H9 (cell line): ENCODE results near the gene GPC4. TPM values are rescaled to one million over a fixed set of nuclear protein-coding genes. Genes with fewer than 3 reads are reported as not detected.
A peak's percentile ranks its signal among the peaks of the same experiment; 100 is the strongest.

Experiments
- DNase-seq: peaks from one replicate; pipeline ENCODE4 v3.0.0-alpha.2; 2017
- H2AFZ ChIP-seq: one replicate; pipeline ENCODE4 v1.6.1; 2013; ENCODE audit warnings: mild to moderate bottlenecking, low read length, control low read depth, moderate library complexity
- H2AK5ac ChIP-seq: 2 replicates; pipeline ENCODE4 v1.6.1; 2013; ENCODE audit warnings: low read length, control low read depth, mixed read lengths; ENCODE audit not compliant: insufficient read length
- H2BK120ac ChIP-seq: one replicate; pipeline ENCODE4 v1.6.1; 2013; ENCODE audit warnings: low read depth, mild to moderate bottlenecking, low read length, control low read depth, inconsistent platforms; ENCODE audit not compliant: poor library complexity, severe bottlenecking
- H2BK12ac ChIP-seq: 2 replicates; pipeline ENCODE4 v1.6.1; 2013; ENCODE audit warnings: low read length, control low read depth, mixed read lengths, low read depth; ENCODE audit not compliant: insufficient read length
- H2BK15ac ChIP-seq: 2 replicates; pipeline ENCODE4 v1.6.1; 2013; ENCODE audit warnings: low read depth, low read length, control low read depth
- H2BK20ac ChIP-seq: one replicate; pipeline ENCODE4 v1.6.1; 2013; ENCODE audit warnings: low read depth, mild to moderate bottlenecking, low read length, control low read depth, inconsistent platforms; ENCODE audit not compliant: poor library complexity, severe bottlenecking
- H2BK5ac ChIP-seq: 2 replicates; pipeline ENCODE4 v1.6.1; 2013; ENCODE audit warnings: low read length, control low read depth, mixed read lengths; ENCODE audit not compliant: insufficient read length
- H3K14ac ChIP-seq: 2 replicates; pipeline ENCODE4 v1.6.1; 2013; ENCODE audit warnings: low read length, control low read depth; ENCODE audit not compliant: insufficient read depth
- H3K18ac ChIP-seq: 2 replicates; pipeline ENCODE4 v1.6.1; 2013; ENCODE audit warnings: low read depth, mild to moderate bottlenecking, mixed read lengths, low read length, control low read depth; ENCODE audit not compliant: insufficient read length
- H3K23ac ChIP-seq: 2 replicates; pipeline ENCODE4 v1.6.1; 2013; ENCODE audit warnings: low read length, control low read depth, mixed read lengths, low read depth; ENCODE audit not compliant: insufficient read length
- H3K23me2 ChIP-seq: 2 replicates; pipeline ENCODE4 v1.6.1; 2013; ENCODE audit warnings: low read depth, mild to moderate bottlenecking, mixed read lengths, low read length, control low read depth; ENCODE audit not compliant: insufficient read length, poor library complexity, severe bottlenecking
- H3K27ac ChIP-seq: 2 replicates; pipeline ENCODE4 v1.5.1; 2013; ENCODE audit warnings: low read length, control low read depth, mixed read lengths, low read depth; ENCODE audit not compliant: insufficient read length
- H3K27me3 ChIP-seq: 2 replicates; pipeline ENCODE4 v1.6.1; 2013; ENCODE audit warnings: low read length, control low read depth, inconsistent platforms; ENCODE audit not compliant: insufficient read depth
- H3K4ac ChIP-seq: 2 replicates; pipeline ENCODE4 v1.6.1; 2013; ENCODE audit warnings: low read depth, mild to moderate bottlenecking, control low read depth, inconsistent platforms, low read length, moderate library complexity
- H3K4me1 ChIP-seq: 2 replicates; pipeline ENCODE4 v1.6.1; 2013; ENCODE audit warnings: low read length, control low read depth, inconsistent platforms; ENCODE audit not compliant: insufficient read depth
- H3K4me2 ChIP-seq: 2 replicates; pipeline ENCODE4 v1.6.1; 2013; ENCODE audit warnings: low read length, control low read depth, mixed read lengths; ENCODE audit not compliant: insufficient read length, insufficient read depth
- H3K56ac ChIP-seq: 2 replicates; pipeline ENCODE4 v1.6.1; 2013; ENCODE audit warnings: low read depth, mild to moderate bottlenecking, mixed read lengths, low read length, control low read depth; ENCODE audit not compliant: insufficient read length
- H3K79me1 ChIP-seq: 2 replicates; pipeline ENCODE4 v1.6.1; 2013; ENCODE audit warnings: low read depth, mild to moderate bottlenecking, moderate library complexity, low read length, control low read depth, inconsistent platforms; ENCODE audit not compliant: insufficient read depth, poor library complexity, severe bottlenecking
- H3K79me2 ChIP-seq: 2 replicates; pipeline ENCODE4 v1.6.1; 2013; ENCODE audit warnings: low read length, control low read depth, inconsistent platforms; ENCODE audit not compliant: insufficient read depth
- H3K9ac ChIP-seq: 2 replicates; pipeline ENCODE4 v1.6.1; 2013; ENCODE audit warnings: low read length, control low read depth, mixed read lengths; ENCODE audit not compliant: insufficient read length; ENCODE audit errors: extremely low read depth
- H3K9me3 ChIP-seq: one replicate; pipeline ENCODE4 v1.6.1; 2013; ENCODE audit warnings: low read depth, low read length, inconsistent platforms; ENCODE audit not compliant: control insufficient read depth
- H3T11ph ChIP-seq: one replicate; pipeline ENCODE4 v1.6.1; 2013; ENCODE audit warnings: mild to moderate bottlenecking, low read length, control low read depth, inconsistent platforms
- H4K20me1 ChIP-seq: one replicate; pipeline ENCODE4 v1.6.1; 2013; ENCODE audit not compliant: control insufficient read depth, insufficient read length, insufficient read depth
- H4K5ac ChIP-seq: 2 replicates; pipeline ENCODE4 v1.6.1; 2013; ENCODE audit warnings: low read depth, mild to moderate bottlenecking, mixed read lengths, low read length, control low read depth; ENCODE audit not compliant: insufficient read length
- H4K8ac ChIP-seq: replicated peaks from 2 replicates; pipeline ENCODE4 v1.6.1; 2013; ENCODE audit warnings: low read length, control low read depth, mixed read lengths, low read depth; ENCODE audit not compliant: insufficient read length
- H4K91ac ChIP-seq: 2 replicates; pipeline ENCODE4 v1.6.1; 2013; ENCODE audit warnings: low read depth, mild to moderate bottlenecking, moderate library complexity, mixed read lengths, low read length, control low read depth; ENCODE audit not compliant: insufficient read length
- H3K27ac Mint-ChIP-seq, 3 experiments: 2 replicates in 2 of 3; 3 replicates in 1 of 3; pipeline ENCODE4 v1.8.0; 2020 to 2021; ENCODE audit warnings: mixed read lengths in 3 of 3, mild to moderate bottlenecking in 1 of 3, moderate library complexity in 1 of 3
- H3K27me3 Mint-ChIP-seq: 2 replicates; pipeline ENCODE4 v1.8.0; 2021; ENCODE audit warnings: low read depth, mild to moderate bottlenecking, moderate library complexity, mixed read lengths
- H3K36me3 Mint-ChIP-seq, 3 experiments: 2 replicates in 2 of 3; 3 replicates in 1 of 3; pipeline ENCODE4 v1.8.0; 2020 to 2021; ENCODE audit warnings: low read depth in 3 of 3, mixed read lengths in 3 of 3; ENCODE audit not compliant: insufficient read depth in 1 of 3
- H3K4me1 Mint-ChIP-seq, 2 experiments: 2 replicates each; pipeline ENCODE4 v1.8.0; 2020; ENCODE audit warnings: mixed read lengths in 2 of 2
- H3K4me3 Mint-ChIP-seq, 2 experiments: 2 replicates in 1 of 2; 3 replicates in 1 of 2; pipeline ENCODE4 v1.8.0; 2020 to 2021; ENCODE audit warnings: mild to moderate bottlenecking in 2 of 2, mixed read lengths in 2 of 2, moderate library complexity in 1 of 2
- H3K9me3 Mint-ChIP-seq, 2 experiments: 2 replicates in 1 of 2; 3 replicates in 1 of 2; pipeline ENCODE4 v1.8.0; 2020; ENCODE audit warnings: mild to moderate bottlenecking in 2 of 2, mixed read lengths in 2 of 2, moderate library complexity in 1 of 2
- WGBS: extraction: QIAGEN DNeasy Blood & Tissue Kit; methylation state at CpG from one replicate; pipeline ENCODE4 v1.1.7; 2013; ENCODE audit warnings: missing lambda C conversion rate, low lambda C conversion rate, mixed read lengths; ENCODE audit not compliant: insufficient read length; ENCODE audit errors: extremely low coverage; 5-methylcytosine and 5-hydroxymethylcytosine counted together
- total RNA-seq: library from RNA; stranded (reverse); gene quantifications from 2 replicates; pipeline ENCODE4 v1.2.1, GENCODE V29; 2021
- TF ChIP-seq, protein P1 (sequence below): fragments of 200-600 bp; sonication (generic); conservative IDR thresholded peaks from 3 replicates; pipeline ENCODE4 v1.8.0; 2021; ENCODE audit warnings: antibody characterized with exemption, mild to moderate bottlenecking

The GPC4 gene
- total RNA-seq, 1 experiment from 2014 or later = 416 TPM

DNA sequence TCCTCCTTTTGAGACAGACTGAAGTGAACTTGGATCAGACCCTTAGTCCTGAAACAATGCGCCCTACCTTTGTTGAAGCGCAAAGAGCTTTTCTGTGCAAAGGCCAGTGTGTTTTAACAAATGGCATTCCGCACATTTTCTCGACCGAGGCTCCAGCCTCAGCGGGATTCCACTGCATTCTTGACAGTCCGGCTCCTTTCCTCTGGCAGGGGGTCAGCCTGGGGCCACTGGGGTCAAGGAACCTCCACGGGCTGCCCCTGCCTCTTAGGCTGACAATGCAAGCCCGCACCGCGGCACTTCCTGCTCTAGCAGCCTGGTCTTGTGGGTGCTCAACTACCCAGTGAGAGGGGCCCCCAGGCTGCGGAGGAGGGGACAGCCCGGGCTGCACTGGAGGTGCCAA is 150.0 kb downstream of the GPC4 start:
- Histone ChIP-seq H3K9me3 (no peaks in the 10 kb centered on the region), H3T11ph (no peak overlapping the region), H4K20me1 (no peaks in the 10 kb centered on the region), H2AFZ (no peak overlapping the region), H3K23me2 (peaks cover 4% of the 10 kb centered on the region), H4K5ac (no peak overlapping the region), H3K4ac (no peak overlapping the region), H2BK15ac (no peak overlapping the region), H4K91ac (no peak overlapping the region), H3K27me3 (no peaks in the 10 kb centered on the region), H4K8ac (no peak overlapping the region), H3K23ac (no peak overlapping the region), H2BK20ac (no peak overlapping the region), H3K79me2 (no peaks in the 10 kb centered on the region), H3K4me1 (peaks cover 3% of the 10 kb centered on the region; the same call in 1 of the 2 replicates), H3K14ac (no peak overlapping the region), H2BK120ac (no peak overlapping the region), H3K56ac (no peak overlapping the region), H3K4me2 (peak overlapping the region; percentile 23), H2AK5ac (no peak overlapping the region), H3K79me1 (no peaks in the 10 kb centered on the region), H3K18ac (no peak overlapping the region), H3K27ac (no peak overlapping the region), H2BK5ac (no peak overlapping the region), H3K9ac (no peak overlapping the region), H2BK12ac (no peak overlapping the region)
- Mint-ChIP-seq H3K4me3 (peak overlapping the region; percentile 30 to 33; a peak in 3 of 5 replicates), H3K27me3 (peaks cover 5% of the 10 kb centered on the region; the same call in 1 of the 2 replicates), H3K9me3 (no peaks in the 10 kb centered on the region), H3K36me3 (no peaks in the 10 kb centered on the region), H3K27ac (peak overlapping the region in 2 of 3 experiments; percentile 72 to 86; a peak in 3 of 7 replicates), H3K4me1 (peaks cover 53 to 55% of the 10 kb centered on the region in 2 experiments)
- WGBS = no CpG with 5 or more reads among the region's 13 CpGs
- DNase-seq = peak; percentile 80
- TF ChIP-seq, protein P1, sequence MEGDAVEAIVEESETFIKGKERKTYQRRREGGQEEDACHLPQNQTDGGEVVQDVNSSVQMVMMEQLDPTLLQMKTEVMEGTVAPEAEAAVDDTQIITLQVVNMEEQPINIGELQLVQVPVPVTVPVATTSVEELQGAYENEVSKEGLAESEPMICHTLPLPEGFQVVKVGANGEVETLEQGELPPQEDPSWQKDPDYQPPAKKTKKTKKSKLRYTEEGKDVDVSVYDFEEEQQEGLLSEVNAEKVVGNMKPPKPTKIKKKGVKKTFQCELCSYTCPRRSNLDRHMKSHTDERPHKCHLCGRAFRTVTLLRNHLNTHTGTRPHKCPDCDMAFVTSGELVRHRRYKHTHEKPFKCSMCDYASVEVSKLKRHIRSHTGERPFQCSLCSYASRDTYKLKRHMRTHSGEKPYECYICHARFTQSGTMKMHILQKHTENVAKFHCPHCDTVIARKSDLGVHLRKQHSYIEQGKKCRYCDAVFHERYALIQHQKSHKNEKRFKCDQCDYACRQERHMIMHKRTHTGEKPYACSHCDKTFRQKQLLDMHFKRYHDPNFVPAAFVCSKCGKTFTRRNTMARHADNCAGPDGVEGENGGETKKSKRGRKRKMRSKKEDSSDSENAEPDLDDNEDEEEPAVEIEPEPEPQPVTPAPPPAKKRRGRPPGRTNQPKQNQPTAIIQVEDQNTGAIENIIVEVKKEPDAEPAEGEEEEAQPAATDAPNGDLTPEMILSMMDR = no peak
